Tibial nerve (tissue), 4 donors: ENCODE results near the gene DDX10. TPM values are rescaled to one million over a fixed set of nuclear protein-coding genes. Genes with fewer than 3 reads are reported as not detected.

ENCODE experiments used
- DNase-seq, 2 donors: peaks; one replicate each; pipeline ENCODE4 v3.0.0-alpha.2; 2019; ENCODE audit warnings: low spot score in 2 of 2
- H3K27ac ChIP-seq, 4 donors: fragments of 200-600 bp; sonication (generic) in 3 of 4; one replicate each; pipeline ENCODE4 v1.5.1; 2017 to 2019; ENCODE audit warnings: mild to moderate bottlenecking in 1 of 4
- H3K27me3 ChIP-seq, 2 donors: fragments of 200-600 bp; sonication (generic) in 1 of 2; one replicate each; pipeline versions ENCODE4 v1.5.1 to v1.6.0; 2017 to 2019
- H3K36me3 ChIP-seq, 3 donors: fragments of 200-600 bp; sonication (generic); one replicate each; pipeline ENCODE4 v1.5.1; 2018 to 2019
- H3K4me1 ChIP-seq, 4 donors: fragments of 200-600 bp; sonication (generic) in 3 of 4; one replicate each; pipeline ENCODE4 v1.5.1; 2017 to 2019
- H3K4me3 ChIP-seq, 4 donors: fragments of 200-600 bp; sonication (generic) in 3 of 4; one replicate each; pipeline ENCODE4 v1.5.1; 2017 to 2019; ENCODE audit warnings: mild to moderate bottlenecking in 1 of 4, moderate library complexity in 1 of 4
- H3K9me3 ChIP-seq, 4 donors: fragments of 200-600 bp; sonication (generic) in 3 of 4; one replicate each; pipeline ENCODE4 v1.5.1; 2017 to 2019
- CTCF ChIP-seq, 5 experiments: fragments of 200-600 bp in 3 of 5; fragments of 450-650 bp in 2 of 5; sonication (generic) in 3 of 5; IDR thresholded peaks; one replicate each; pipeline ENCODE4 v1.5.1; 2016 to 2019; ENCODE audit warnings: antibody characterized with exemption in 5 of 5, mild to moderate bottlenecking in 3 of 5, moderate library complexity in 2 of 5
- EP300 ChIP-seq, 2 donors: sonication (generic); formaldehyde crosslinking; IDR thresholded peaks; one replicate each; pipeline ENCODE4 v1.6.1; 2017; ENCODE audit warnings: antibody characterized with exemption in 2 of 2, mild to moderate bottlenecking in 1 of 2
- POLR2A ChIP-seq, 2 donors: fragments of 450-650 bp; IDR thresholded peaks; one replicate each; pipeline ENCODE4 v1.6.1; 2017; ENCODE audit warnings: antibody characterized with exemption in 2 of 2, mild to moderate bottlenecking in 2 of 2, moderate library complexity in 2 of 2
- WGBS, 2 donors: methylation state at CpG; one replicate each; pipeline ENCODE4 v1.1.5; 2018; 5-methylcytosine and 5-hydroxymethylcytosine counted together
- total RNA-seq, 4 donors: library from RNA; depleted of rRNA; stranded (reverse); fragments of >200 nt; gene quantifications; one replicate each; pipeline ENCODE4 v1.1.0, GENCODE V29; 2016

The DDX10 gene
- total RNA-seq, 4 donors from 2014 or later: 23.1 to 94.7 (median 31.6) TPM

GRCh38 chr11:108909921-108910320, 245.1 kb downstream of the DDX10 start:
- Histone ChIP-seq H3K9me3 (no peaks in the 10 kb centered on the region), H3K27me3 (no peaks in the 10 kb centered on the region), H3K27ac (no peak overlapping the region), H3K4me3 (no peak overlapping the region), H3K4me1 (peaks cover 0 to 12% (median 0%) of the 10 kb centered on the region in 4 donors), H3K36me3 (no peaks in the 10 kb centered on the region)
- 94 to 97% methylated on average over 3 of the region's 3 CpGs for WGBS, 2 donors
- no peak for DNase-seq
- no peak for TF ChIP-seq EP300 (IDR thresholded peaks at IDR 0.05)
- no peak for TF ChIP-seq POLR2A (IDR thresholded peaks at IDR 0.05)
- no peak for TF ChIP-seq CTCF (IDR thresholded peaks at IDR 0.05)

- H3K36me3 ChIP-seq: no peaks in the 10 kb centered on the region
- H3K27ac ChIP-seq: no peak overlapping the region
- TF ChIP-seq CTCF (IDR thresholded peaks at IDR 0.05): no peak
- no peak for TF ChIP-seq POLR2A (IDR thresholded peaks at IDR 0.05)
- no peak for TF ChIP-seq EP300 (IDR thresholded peaks at IDR 0.05)
- no peaks in the 10 kb centered on the region for H3K4me1 ChIP-seq
- 94 to 97% methylated on average over 1 of the region's 1 CpG for WGBS, 2 donors
- no peak overlapping the region for H3K4me3 ChIP-seq
- no peak for DNase-seq
- no peaks in the 10 kb centered on the region for H3K27me3 ChIP-seq
- no peaks in the 10 kb centered on the region for H3K9me3 ChIP-seq
Observed at GRCh38 chr11:108912581-108912980, 247.7 kb downstream of the DDX10 start.

GRCh38 chr11:108913204-108913603, 248.3 kb downstream of the DDX10 start:
- no peak for DNase-seq
- H3K4me3 ChIP-seq: no peak overlapping the region
- 80 to 85% methylated on average over 4 of the region's 4 CpGs for WGBS, 2 donors
- no peaks in the 10 kb centered on the region for H3K36me3 ChIP-seq
- TF ChIP-seq POLR2A (IDR thresholded peaks at IDR 0.05) (no peak), CTCF (IDR thresholded peaks at IDR 0.05) (no peak), EP300 (IDR thresholded peaks at IDR 0.05) (no peak)
- no peaks in the 10 kb centered on the region for H3K4me1 ChIP-seq
- no peaks in the 10 kb centered on the region for H3K9me3 ChIP-seq
- H3K27ac ChIP-seq: no peak overlapping the region
- H3K27me3 ChIP-seq: no peaks in the 10 kb centered on the region

- Histone ChIP-seq H3K27me3 (no peaks in the 10 kb centered on the region), H3K4me1 (no peaks in the 10 kb centered on the region), H3K9me3 (no peaks in the 10 kb centered on the region), H3K36me3 (no peaks in the 10 kb centered on the region), H3K4me3 (no peak overlapping the region), H3K27ac (no peak overlapping the region)
- WGBS, 2 donors: 88 to 93% methylated on average over 2 of the region's 2 CpGs
- no peak for TF ChIP-seq POLR2A (IDR thresholded peaks at IDR 0.05)
- no peak for DNase-seq
Observed at GRCh38 chr11:108914211-108914610, 249.3 kb downstream of the DDX10 start.

- Histone ChIP-seq H3K4me3 (no peak overlapping the region), H3K27me3 (no peaks in the 10 kb centered on the region), H3K27ac (no peak overlapping the region), H3K4me1 (no peaks in the 10 kb centered on the region), H3K36me3 (peaks cover 0 to under 1% (median 0%) of the 10 kb centered on the region in 3 donors), H3K9me3 (no peaks in the 10 kb centered on the region)
- DNase-seq: no peak
- TF ChIP-seq CTCF (IDR thresholded peaks at IDR 0.05) (no peak), EP300 (IDR thresholded peaks at IDR 0.05) (no peak), POLR2A (IDR thresholded peaks at IDR 0.05) (no peak)
Observed at GRCh38 chr11:108914981-108915380, 250.1 kb downstream of the DDX10 start.

GRCh38 chr11:108915666-108916065, 250.8 kb downstream of the DDX10 start:
- WGBS, 2 donors: 66 to 72% methylated on average over 2 of the region's 2 CpGs
- peaks cover 0 to 8% (median 0%) of the 10 kb centered on the region in 3 donors for H3K36me3 ChIP-seq
- no peaks in the 10 kb centered on the region for H3K4me1 ChIP-seq
- no peak overlapping the region for H3K4me3 ChIP-seq
- H3K27ac ChIP-seq: no peak overlapping the region
- DNase-seq: no peak
- H3K9me3 ChIP-seq: no peaks in the 10 kb centered on the region
- H3K27me3 ChIP-seq: no peaks in the 10 kb centered on the region
- TF ChIP-seq CTCF (IDR thresholded peaks at IDR 0.05) (no peak), EP300 (IDR thresholded peaks at IDR 0.05) (no peak), POLR2A (IDR thresholded peaks at IDR 0.05) (no peak)
